ENCODE results near the gene GSN. TPM values are rescaled to one million over a fixed set of nuclear protein-coding genes. Genes with fewer than 3 reads are reported as not detected.
A peak's percentile ranks its signal among the peaks of the same experiment; 100 is the strongest.

Gene GSN
- total and polyA plus RNA-seq, 9 of the 15 experiments (the other 6 are each of a cell fraction or from before 2014, with no cell fraction given), result 0.39 to 16.6 (median 8.2) TPM

- TF ChIP-seq ATF3 (IDR thresholded peaks at IDR 0.05), result 0 out of 2 replicates have a peak, but pooled peaks have one; percentile 30
- TF ChIP-seq ATF3 (CRISPR knock-in tag; conservative IDR thresholded peaks at IDR 0.05), result peak; percentile 62; the same call in 1 of the 2 replicates
- TF ChIP-seq FOXK2 (conservative IDR thresholded peaks at IDR 0.05 in 1 of 2, IDR thresholded peaks at IDR 0.05 in 1 of 2; ENCODE audit: low read depth in 2 of 2), result peak in 1 of 2 experiments; percentile 73; a peak in 2 of 4 replicates
- TF ChIP-seq ZBTB49 (CRISPR knock-in tag; IDR thresholded peaks at IDR 0.05; ENCODE audit: borderline replicate concordance), result 0 out of 2 replicates have a peak, but pooled peaks have one; percentile 52
Observed at GRCh38 chr9:121278477-121279261, 10.7 kb downstream of the GSN start (continued).

Measured in K562 (cell line).